GM21390 (cell line): Measurements from ENCODE around the gene GMDS.

Experiments used
- ATAC-seq: cut with Tn5 transposase; IDR thresholded peaks from one replicate; pipeline ENCODE4 v1.9.1; 2021; ENCODE audit not compliant: unreplicated experiment

Gene GMDS

GRCh38 chr6:2104524-2104880 lies 140.9 kb downstream of the GMDS start:
- no peak for ATAC-seq

GRCh38 chr6:2103765-2104523 lies 141.5 kb downstream of the GMDS start:
- ATAC-seq: peak; percentile 72

- no peak for ATAC-seq
Observed at GRCh38 chr6:2102966-2103365, 142.4 kb downstream of the GMDS start.

GRCh38 chr6:2102316-2102883 lies 143.0 kb downstream of the GMDS start:
- no peak for ATAC-seq

GRCh38 chr6:2101213-2101612 lies 144.2 kb downstream of the GMDS start:
- no peak for ATAC-seq

GRCh38 chr6:2099870-2100269 lies 145.5 kb downstream of the GMDS start:
- ATAC-seq: no peak

- ATAC-seq: no peak
Observed at GRCh38 chr6:2097464-2097863, 147.9 kb downstream of the GMDS start.

- ATAC-seq: no peak
Observed at GRCh38 chr6:2094642-2095041, 150.8 kb downstream of the GMDS start.

GRCh38 chr6:2086326-2086965 lies 159.0 kb downstream of the GMDS start:
- ATAC-seq: no peak

GRCh38 chr6:2085657-2086056 lies 159.7 kb downstream of the GMDS start:
- no peak for ATAC-seq

- peak; percentile 91 for ATAC-seq
Observed at GRCh38 chr6:2081155-2082138, 164.0 kb downstream of the GMDS start.

GRCh38 chr6:2078888-2079287 lies 166.5 kb downstream of the GMDS start:
- no peak for ATAC-seq

GRCh38 chr6:2077826-2078225 lies 167.6 kb downstream of the GMDS start:
- no peak for ATAC-seq

GRCh38 chr6:2073476-2073875 lies 171.9 kb downstream of the GMDS start:
- ATAC-seq: no peak

- no peak for ATAC-seq
Observed at GRCh38 chr6:2072453-2072852, 173.0 kb downstream of the GMDS start.

- no peak for ATAC-seq
Observed at GRCh38 chr6:2063547-2063946, 181.9 kb downstream of the GMDS start.

GRCh38 chr6:2061880-2062279 lies 183.5 kb downstream of the GMDS start:
- ATAC-seq: no peak

GRCh38 chr6:2055911-2056310 lies 189.5 kb downstream of the GMDS start:
- ATAC-seq: no peak

GRCh38 chr6:2055143-2055542 lies 190.3 kb downstream of the GMDS start:
- no peak for ATAC-seq

- ATAC-seq: no peak
Observed at GRCh38 chr6:2054516-2055067, 190.8 kb downstream of the GMDS start.

- no peak for ATAC-seq
Observed at GRCh38 chr6:2053691-2054090, 191.7 kb downstream of the GMDS start.
